Endothelial cell of umbilical vein (primary cell): ENCODE results near the gene LRP6.

ENCODE experiments used
- CTCF ChIP-seq, 2 donors: IDR thresholded peaks; 1 replicate in 1 of 2; 2 replicates in 1 of 2; pipeline ENCODE4 v1.5.1; 2011; ENCODE audit warnings: low read length in 2 of 2, mild to moderate bottlenecking in 2 of 2, moderate library complexity in 2 of 2, control low read depth in 1 of 2, inconsistent platforms in 1 of 2, low read depth in 1 of 2; ENCODE audit not compliant: insufficient read depth in 1 of 2; ENCODE audit errors: extremely low read depth in 1 of 2
- EZH2 ChIP-seq: IDR thresholded peaks from 2 replicates; pipeline ENCODE4 v1.6.1; 2012; ENCODE audit warnings: borderline replicate concordance, low read depth, mild to moderate bottlenecking, moderate library complexity, low read length, inconsistent platforms; ENCODE audit not compliant: severe bottlenecking
- GATA2 ChIP-seq: IDR thresholded peaks from 2 replicates; pipeline ENCODE4 v1.7.0; 2011; ENCODE audit warnings: low read depth, mild to moderate bottlenecking, moderate library complexity, mixed read lengths, low read length; ENCODE audit not compliant: insufficient read length, insufficient read depth
- JUN ChIP-seq: IDR thresholded peaks from 2 replicates; pipeline ENCODE4 v1.6.1; 2011; ENCODE audit warnings: borderline replicate concordance, low read depth; ENCODE audit not compliant: insufficient read length, insufficient read depth
- POLR2A ChIP-seq: IDR thresholded peaks from 2 replicates; pipeline ENCODE4 v1.6.1; 2012; ENCODE audit warnings: low read depth, mild to moderate bottlenecking, control low read depth, low read length
- POLR2AphosphoS5 ChIP-seq: IDR thresholded peaks from 2 replicates; pipeline ENCODE4 v1.6.1; 2012; ENCODE audit warnings: low read depth, mild to moderate bottlenecking, control low read depth, low read length, moderate library complexity; ENCODE audit not compliant: insufficient read depth
- TF ChIP-seq, protein P1 (sequence below): IDR thresholded peaks from 2 replicates; pipeline ENCODE4 v1.6.1; 2011; ENCODE audit not compliant: insufficient read depth, insufficient read length

- TF ChIP-seq EZH2 (no peak), POLR2A (no peak), CTCF (IDR thresholded peaks at IDR 0.05; ENCODE audit: extremely low read depth in 1 of 2, insufficient read depth in 1 of 2, low read depth in 1 of 2, low read length in 2 of 2) (no peak), POLR2AphosphoS5 (no peak), JUN (no peak), GATA2 (no peak)
- TF ChIP-seq, protein P1, sequence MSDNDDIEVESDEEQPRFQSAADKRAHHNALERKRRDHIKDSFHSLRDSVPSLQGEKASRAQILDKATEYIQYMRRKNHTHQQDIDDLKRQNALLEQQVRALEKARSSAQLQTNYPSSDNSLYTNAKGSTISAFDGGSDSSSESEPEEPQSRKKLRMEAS: no peak
Measured at GRCh38 chr12:12210983-12211382, 55.9 kb downstream of the LRP6 start.
